ENCODE data around the gene ALB. TPM values are rescaled to one million over a fixed set of nuclear protein-coding genes. Genes with fewer than 3 reads are reported as not detected.

ALB gene
- polyA plus RNA-seq, 3 donors: not detected

GRCh38 chr4:73438048-73438447, 34.0 kb downstream of the ALB start:
- H3K4me3 Mint-ChIP-seq: no peak overlapping the region
- Histone ChIP-seq H3K4me1 (ENCODE audit: control insufficient read depth in 1 of 2, insufficient read depth in 2 of 2, low read length in 2 of 2) (no peaks in the 10 kb centered on the region), H3K9ac (ENCODE audit: insufficient read depth, low read length, poor library complexity, severe bottlenecking) (no peak overlapping the region), H2AFZ (ENCODE audit: insufficient read depth, low read depth, low read length, poor library complexity, severe bottlenecking) (no peak overlapping the region), H3K36me3 (replicated peaks in 1 of 2; ENCODE audit: control insufficient read depth in 1 of 2, insufficient read depth in 2 of 2, low read length in 2 of 2) (no peaks in the 10 kb centered on the region), H4K20me1 (ENCODE audit: insufficient read depth, low read length) (no peaks in the 10 kb centered on the region), H3K27ac (ENCODE audit: low read depth in 1 of 2, low read length in 2 of 2) (no peak overlapping the region), H3K9me3 (replicated peaks in 1 of 2; ENCODE audit: control insufficient read depth in 1 of 2, insufficient read depth in 1 of 2, low read length in 2 of 2) (no peaks in the 10 kb centered on the region), H3K79me2 (ENCODE audit: insufficient read depth, low read length) (no peaks in the 10 kb centered on the region), H3K4me2 (replicated peaks; ENCODE audit: extremely low read depth, low read length, poor library complexity, severe bottlenecking) (no peak overlapping the region), H3K4me3 (replicated peaks in 1 of 3; ENCODE audit: low read depth in 2 of 3, low read length in 3 of 3) (no peak overlapping the region), H3K27me3 (ENCODE audit: control insufficient read depth in 2 of 2, insufficient read depth in 2 of 2, low read length in 2 of 2) (no peaks in the 10 kb centered on the region)
- DNase-seq: no peak
- intact Hi-C loops (cut with micrococcal nuclease): no loop called here
- H3K27me3 Mint-ChIP-seq (ENCODE audit: low read depth in 3 of 3): peaks cover 0 to 1% (median 0%) of the 10 kb centered on the region in 3 donors
- H3K4me1 Mint-ChIP-seq: no peaks in the 10 kb centered on the region
- H3K27ac Mint-ChIP-seq: no peak overlapping the region
- TF ChIP-seq CTCF (IDR thresholded peaks at IDR 0.05): no peak
- no peaks in the 10 kb centered on the region for H3K9me3 Mint-ChIP-seq
- 100% methylated on average over 1 of the region's 1 CpG for WGBS (ENCODE audit: insufficient coverage)
- H3K36me3 Mint-ChIP-seq: no peaks in the 10 kb centered on the region

GRCh38 chr4:73438582-73439215, 34.6 kb downstream of the ALB start:
- Mint-ChIP-seq H3K9me3 (no peaks in the 10 kb centered on the region), H3K36me3 (no peaks in the 10 kb centered on the region), H3K27ac (no peak overlapping the region), H3K4me3 (no peak overlapping the region), H3K4me1 (no peaks in the 10 kb centered on the region), H3K27me3 (ENCODE audit: low read depth in 3 of 3) (peaks cover 0 to 1% (median 0%) of the 10 kb centered on the region in 3 donors)
- no peak for DNase-seq
- no peak for TF ChIP-seq CTCF (IDR thresholded peaks at IDR 0.05)
- Histone ChIP-seq H3K79me2 (ENCODE audit: insufficient read depth, low read length) (no peaks in the 10 kb centered on the region), H4K20me1 (ENCODE audit: insufficient read depth, low read length) (no peaks in the 10 kb centered on the region), H3K27me3 (ENCODE audit: control insufficient read depth in 2 of 2, insufficient read depth in 2 of 2, low read length in 2 of 2) (no peaks in the 10 kb centered on the region), H2AFZ (ENCODE audit: insufficient read depth, low read depth, low read length, poor library complexity, severe bottlenecking) (no peak overlapping the region), H3K9me3 (replicated peaks in 1 of 2; ENCODE audit: control insufficient read depth in 1 of 2, insufficient read depth in 1 of 2, low read length in 2 of 2) (no peaks in the 10 kb centered on the region), H3K4me1 (ENCODE audit: control insufficient read depth in 1 of 2, insufficient read depth in 2 of 2, low read length in 2 of 2) (no peaks in the 10 kb centered on the region), H3K4me2 (replicated peaks; ENCODE audit: extremely low read depth, low read length, poor library complexity, severe bottlenecking) (no peak overlapping the region), H3K27ac (ENCODE audit: low read depth in 1 of 2, low read length in 2 of 2) (no peak overlapping the region), H3K4me3 (replicated peaks in 1 of 3; ENCODE audit: low read depth in 2 of 3, low read length in 3 of 3) (no peak overlapping the region), H3K9ac (ENCODE audit: insufficient read depth, low read length, poor library complexity, severe bottlenecking) (no peak overlapping the region), H3K36me3 (replicated peaks in 1 of 2; ENCODE audit: control insufficient read depth in 1 of 2, insufficient read depth in 2 of 2, low read length in 2 of 2) (no peaks in the 10 kb centered on the region)
- WGBS (ENCODE audit: insufficient coverage): no CpG with 5 or more reads among the region's 2 CpGs
- intact Hi-C loops (cut with micrococcal nuclease): no loop called here
